Gastroesophageal sphincter (tissue), 4 donors: ENCODE data around the gene MAP3K14. TPM values are rescaled to one million over a fixed set of nuclear protein-coding genes. Genes with fewer than 3 reads are reported as not detected.
A peak's percentile ranks its signal among the peaks of the same experiment; 100 is the strongest.

ENCODE experiments used
- ATAC-seq: fragments of 150-250 bp; one replicate; pipeline ENCODE4 v1.9.1; 2016; ENCODE audit warnings: mild to moderate bottlenecking, moderate library complexity
- H3K27ac ChIP-seq, 4 donors: fragments of 200-600 bp; sonication (generic) in 3 of 4; 1 replicate in 3 of 4; 2 replicates in 1 of 4; pipeline ENCODE4 v1.5.1; 2016 to 2019
- H3K27me3 ChIP-seq: fragments of 200-600 bp; sonication (generic); one replicate; pipeline ENCODE4 v1.5.1; 2019
- H3K36me3 ChIP-seq, 2 donors: fragments of 200-600 bp; sonication (generic); one replicate each; pipeline ENCODE4 v1.5.1; 2019; ENCODE audit warnings: control low read depth in 1 of 2
- H3K4me1 ChIP-seq, 3 donors: fragments of 200-600 bp; sonication (generic); 1 replicate in 2 of 3; 2 replicates in 1 of 3; pipeline ENCODE4 v1.5.1; 2016 to 2019; ENCODE audit warnings: control low read depth in 2 of 3
- H3K4me3 ChIP-seq, 2 donors: fragments of 200-600 bp; sonication (generic); one replicate each; pipeline ENCODE4 v1.5.1; 2019; ENCODE audit warnings: mild to moderate bottlenecking in 1 of 2, moderate library complexity in 1 of 2
- H3K9me3 ChIP-seq, 3 donors: fragments of 200-600 bp; sonication (generic); one replicate each; pipeline ENCODE4 v1.5.1; 2017 to 2019; ENCODE audit warnings: control low read depth in 2 of 3
- CTCF ChIP-seq, 4 experiments: fragments of 200-600 bp in 2 of 4; fragments of 450-650 bp in 2 of 4; sonication (generic) in 1 of 4; IDR thresholded peaks; one replicate each; pipeline ENCODE4 v1.5.1; 2017 to 2019; ENCODE audit warnings: antibody characterized with exemption in 4 of 4, mild to moderate bottlenecking in 2 of 4, moderate library complexity in 2 of 4
- EP300 ChIP-seq: sonication (generic); formaldehyde crosslinking; IDR thresholded peaks from one replicate; pipeline ENCODE4 v1.6.1; 2017; ENCODE audit warnings: antibody characterized with exemption, mild to moderate bottlenecking
- POLR2A ChIP-seq, 2 donors: fragments of 450-650 bp; IDR thresholded peaks; one replicate each; pipeline ENCODE4 v1.6.1; 2017; ENCODE audit warnings: antibody characterized with exemption in 2 of 2, mild to moderate bottlenecking in 2 of 2, moderate library complexity in 1 of 2
- POLR2AphosphoS5 ChIP-seq: sonication (generic); formaldehyde crosslinking; IDR thresholded peaks from one replicate; pipeline ENCODE4 v1.6.1; 2017; ENCODE audit warnings: antibody characterized with exemption
- WGBS, 2 donors: methylation state at CpG; one replicate each; pipeline ENCODE4 v1.1.5; 2018; ENCODE audit warnings: low coverage in 1 of 2; 5-methylcytosine and 5-hydroxymethylcytosine counted together
- total RNA-seq, 4 donors: library from RNA; depleted of rRNA; stranded (reverse); fragments of >200 nt; gene quantifications; one replicate each; pipeline ENCODE4 v1.1.0, GENCODE V29; 2016

Gene MAP3K14
- total RNA-seq, 4 donors from 2014 or later: 8.5 to 17.5 (median 13.5) TPM

- no peaks in the 10 kb centered on the region for H3K9me3 ChIP-seq
- WGBS, 2 donors: 13 to 15% methylated on average over 3 to 4 of the region's 6 CpGs
- ATAC-seq: peak; percentile 20
- peak overlapping the region in 3 of 4 donors; percentile 50 to 74 (median 52) for H3K27ac ChIP-seq
- peaks cover 0 to 39% of the 10 kb centered on the region in 2 donors for H3K36me3 ChIP-seq
- H3K4me3 ChIP-seq: no peak overlapping the region
- no peaks in the 10 kb centered on the region for H3K27me3 ChIP-seq
- TF ChIP-seq POLR2AphosphoS5: no peak
- peaks cover 0 to 70% (median 6%) of the 10 kb centered on the region in 3 donors for H3K4me1 ChIP-seq
Observed at GRCh38 chr17:45276031-45276430, 40.8 kb downstream of the MAP3K14 start.

GRCh38 chr17:45274033-45274432 lies 42.8 kb downstream of the MAP3K14 start:
- no peak for ATAC-seq
- H3K27me3 ChIP-seq: no peaks in the 10 kb centered on the region
- H3K27ac ChIP-seq: peak overlapping the region in 2 of 4 donors; percentile 19 to 38
- TF ChIP-seq CTCF (IDR thresholded peaks at IDR 0.05) (no peak), POLR2AphosphoS5 (no peak), POLR2A (IDR thresholded peaks at IDR 0.05) (no peak), EP300 (no peak)
- WGBS, 2 donors: no CpG with 5 or more reads among the region's 5 CpGs
- H3K4me3 ChIP-seq: no peak overlapping the region
- H3K4me1 ChIP-seq: peaks cover 0 to 50% (median 6%) of the 10 kb centered on the region in 3 donors
- peaks cover 0 to 56% of the 10 kb centered on the region in 2 donors for H3K36me3 ChIP-seq
- H3K9me3 ChIP-seq: no peaks in the 10 kb centered on the region

GRCh38 chr17:45273551-45273957 lies 43.3 kb downstream of the MAP3K14 start:
- ATAC-seq: no peak
- peak overlapping the region in 2 of 4 donors; percentile 19 to 38 for H3K27ac ChIP-seq
- no peak for TF ChIP-seq POLR2A (IDR thresholded peaks at IDR 0.05)
- peak; percentile 15 for TF ChIP-seq POLR2AphosphoS5
- no peak for TF ChIP-seq EP300
- no peak for TF ChIP-seq CTCF (IDR thresholded peaks at IDR 0.05)
- H3K36me3 ChIP-seq: peaks cover 0 to 61% of the 10 kb centered on the region in 2 donors
- no peak overlapping the region for H3K4me3 ChIP-seq
- peaks cover 0 to 46% (median 6%) of the 10 kb centered on the region in 3 donors for H3K4me1 ChIP-seq
- H3K27me3 ChIP-seq: no peaks in the 10 kb centered on the region
- WGBS, 2 donors: 63% methylated on average over 6 of the region's 16 CpGs; no CpG with 5 or more reads in 1 of the 2 donors
- no peaks in the 10 kb centered on the region for H3K9me3 ChIP-seq

- Histone ChIP-seq H3K4me3 (no peak overlapping the region), H3K36me3 (peaks cover 0 to 80% of the 10 kb centered on the region in 2 donors), H3K9me3 (no peaks in the 10 kb centered on the region), H3K27me3 (no peaks in the 10 kb centered on the region), H3K27ac (no peak overlapping the region), H3K4me1 (peaks cover 0 to 26% (median 0%) of the 10 kb centered on the region in 3 donors)
- TF ChIP-seq CTCF (IDR thresholded peaks at IDR 0.05) (no peak), EP300 (no peak), POLR2AphosphoS5 (no peak), POLR2A (IDR thresholded peaks at IDR 0.05) (no peak)
- ATAC-seq: no peak
- WGBS, 2 donors: 91 to 93% methylated on average over 1 to 2 of the region's 3 CpGs
Observed at GRCh38 chr17:45271603-45272002, 45.2 kb downstream of the MAP3K14 start.

- Histone ChIP-seq H3K36me3 (peaks cover 0 to 87% of the 10 kb centered on the region in 2 donors), H3K27me3 (no peaks in the 10 kb centered on the region), H3K4me1 (peaks cover 0 to 19% (median 0%) of the 10 kb centered on the region in 3 donors), H3K9me3 (no peaks in the 10 kb centered on the region), H3K4me3 (no peak overlapping the region), H3K27ac (no peak overlapping the region)
- TF ChIP-seq POLR2A (IDR thresholded peaks at IDR 0.05): no peak
- no peak for TF ChIP-seq POLR2AphosphoS5
- peak in 2 of 4 experiments; percentile 18 to 55 for TF ChIP-seq CTCF (IDR thresholded peaks at IDR 0.05)
- no peak for TF ChIP-seq EP300
- 73 to 80% methylated on average over 1 to 5 of the region's 13 CpGs for WGBS, 2 donors
- ATAC-seq: no peak
Observed at GRCh38 chr17:45270828-45271418, 45.9 kb downstream of the MAP3K14 start.
